ENCODE data around the gene MEPCE. TPM values are rescaled to one million over a fixed set of nuclear protein-coding genes. Genes with fewer than 3 reads are reported as not detected.
"Not testable (repeated sequence)": the region's sequence is repeated elsewhere in the genome, so short reads cannot be mapped to it uniquely, and the experiment has no call there.

Gene MEPCE
- total RNA-seq (2014; rRNA removed; shearing (Covaris generic)), result 30.9 and 33.1 TPM in 2 replicates
- 33.0 and 37.4 TPM in 2 replicates for polyA plus RNA-seq (2014; cell fraction: nucleus; rRNA removed)

- peak; percentile 95 for DNase-seq (ENCODE audit: extremely low read depth, low read depth)
Observed at GRCh38 chr7:100429637-100430492, at the start of gene MEPCE. MEPCE (plus strand) TSS chr7:100429831; CDS start chr7:100430019, 188 bp downstream.

- DNase-seq (ENCODE audit: extremely low read depth, low read depth), result no peak
Observed at GRCh38 chr7:100380196-100380595, 49.4 kb upstream of the MEPCE start.

- not testable (repeated sequence) for DNase-seq (ENCODE audit: extremely low read depth, low read depth)
Observed at GRCh38 chr7:100381531-100382233, 47.9 kb upstream of the MEPCE start.

- DNase-seq (ENCODE audit: extremely low read depth, low read depth), result not testable (repeated sequence)
Observed at GRCh38 chr7:100382234-100382853, 47.3 kb upstream of the MEPCE start.

- no peak for DNase-seq (ENCODE audit: extremely low read depth, low read depth)
Observed at GRCh38 chr7:100384628-100385294, 44.9 kb upstream of the MEPCE start.

- DNase-seq (ENCODE audit: extremely low read depth, low read depth), result no peak
Observed at GRCh38 chr7:100386940-100387339, 42.7 kb upstream of the MEPCE start.

GRCh38 chr7:100387695-100388094 lies 41.9 kb upstream of the MEPCE start:
- no peak for DNase-seq (ENCODE audit: extremely low read depth, low read depth)

GRCh38 chr7:100389437-100390088 lies 40.1 kb upstream of the MEPCE start:
- DNase-seq (ENCODE audit: extremely low read depth, low read depth), result no peak

GRCh38 chr7:100390286-100391009 lies 39.2 kb upstream of the MEPCE start:
- DNase-seq (ENCODE audit: extremely low read depth, low read depth), result no peak

GRCh38 chr7:100393233-100393905 lies 36.3 kb upstream of the MEPCE start:
- no peak for DNase-seq (ENCODE audit: extremely low read depth, low read depth)

GRCh38 chr7:100394077-100394476 lies 35.6 kb upstream of the MEPCE start:
- DNase-seq (ENCODE audit: extremely low read depth, low read depth), result no peak

GRCh38 chr7:100396421-100396982 lies 33.1 kb upstream of the MEPCE start:
- no peak for DNase-seq (ENCODE audit: extremely low read depth, low read depth)

GRCh38 chr7:100397315-100398081 lies 32.1 kb upstream of the MEPCE start:
- no peak for DNase-seq (ENCODE audit: extremely low read depth, low read depth)

GRCh38 chr7:100398239-100398638 lies 31.4 kb upstream of the MEPCE start:
- DNase-seq (ENCODE audit: extremely low read depth, low read depth), result no peak

GRCh38 chr7:100400041-100400440 lies 29.6 kb upstream of the MEPCE start:
- no peak for DNase-seq (ENCODE audit: extremely low read depth, low read depth)

GRCh38 chr7:100400656-100401055 lies 29.0 kb upstream of the MEPCE start:
- DNase-seq (ENCODE audit: extremely low read depth, low read depth), result no peak

- no peak for DNase-seq (ENCODE audit: extremely low read depth, low read depth)
Observed at GRCh38 chr7:100401811-100402210, 27.8 kb upstream of the MEPCE start.

- no peak for DNase-seq (ENCODE audit: extremely low read depth, low read depth)
Observed at GRCh38 chr7:100402241-100402640, 27.4 kb upstream of the MEPCE start.
